Endometrium (tissue), 2 donors: Measurements from ENCODE around the gene UNC13A.

Experiments
- FAIRE-seq: peaks from 2 replicates; lab custom pipeline; 2012; peaks lifted over from hg19 to GRCh38; lab: Jason Lieb, UNC
- donor health status: control.
- donor health status: control.

Gene UNC13A

GRCh38 chr19:17626456-17627015 is 61.6 kb downstream of the UNC13A start:
- no peak for FAIRE-seq

GRCh38 chr19:17625980-17626379 is 62.2 kb downstream of the UNC13A start:
- no peak for FAIRE-seq

- FAIRE-seq, result no peak
Observed at GRCh38 chr19:17625043-17625442, 63.1 kb downstream of the UNC13A start.

GRCh38 chr19:17624314-17624991 is 63.7 kb downstream of the UNC13A start:
- FAIRE-seq, result no peak

- no peak for FAIRE-seq
Observed at GRCh38 chr19:17623224-17623935, 64.8 kb downstream of the UNC13A start.

- FAIRE-seq, result no peak
Observed at GRCh38 chr19:17620696-17621095, 67.5 kb downstream of the UNC13A start.

GRCh38 chr19:17618936-17619335 is 69.2 kb downstream of the UNC13A start:
- FAIRE-seq, result no peak

GRCh38 chr19:17618281-17618903 is 69.8 kb downstream of the UNC13A start:
- no peak for FAIRE-seq

- FAIRE-seq, result no peak
Observed at GRCh38 chr19:17617807-17618192, 70.4 kb downstream of the UNC13A start.

GRCh38 chr19:17616961-17617806 is 71.0 kb downstream of the UNC13A start:
- no peak for FAIRE-seq

- no peak for FAIRE-seq
Observed at GRCh38 chr19:17616686-17616960, 71.5 kb downstream of the UNC13A start.

GRCh38 chr19:17615889-17616685 is 72.1 kb downstream of the UNC13A start:
- no peak for FAIRE-seq

GRCh38 chr19:17614476-17614875 is 73.7 kb downstream of the UNC13A start:
- FAIRE-seq, result no peak

GRCh38 chr19:17611462-17612244 is 76.5 kb downstream of the UNC13A start:
- no peak for FAIRE-seq

- no peak for FAIRE-seq
Observed at GRCh38 chr19:17610384-17610783, 77.8 kb downstream of the UNC13A start.

GRCh38 chr19:17607936-17608335 is 80.2 kb downstream of the UNC13A start:
- FAIRE-seq, result no peak

GRCh38 chr19:17606590-17607185 is 81.5 kb downstream of the UNC13A start:
- FAIRE-seq, result no peak

GRCh38 chr19:17605761-17606589 is 82.2 kb downstream of the UNC13A start:
- no peak for FAIRE-seq

GRCh38 chr19:17605117-17605516 is 83.0 kb downstream of the UNC13A start:
- FAIRE-seq, result no peak
